ENCODE measurements around the gene WDR1. TPM values are rescaled to one million over a fixed set of nuclear protein-coding genes. Genes with fewer than 3 reads are reported as not detected.

Gene WDR1
- total RNA-seq, 2 donors from 2014 or later, result 437 to 476 TPM

- intact Hi-C loops (cut with DNase I), result no loop called here
- no peaks in the 10 kb centered on the region for H3K27me3 ChIP-seq
- no peaks in the 10 kb centered on the region for H3K4me1 ChIP-seq
- H3K9me3 ChIP-seq, result no peaks in the 10 kb centered on the region
- H3K9ac ChIP-seq (ENCODE audit: low read depth in 2 of 2, low read length in 2 of 2), result no peak overlapping the region
- no peak overlapping the region for H3K4me3 ChIP-seq
- no peak for TF ChIP-seq CTCF (IDR thresholded peaks at IDR 0.05)
- no peaks in the 10 kb centered on the region for H3K36me3 ChIP-seq
- H3K27ac ChIP-seq, result no peak overlapping the region
- no peak for DNase-seq
Measured at GRCh38 chr4:10058371-10058770, 58.2 kb downstream of the WDR1 start.

- Histone ChIP-seq H3K9me3 (no peaks in the 10 kb centered on the region), H3K27me3 (no peaks in the 10 kb centered on the region), H3K9ac (ENCODE audit: low read depth in 2 of 2, low read length in 2 of 2) (no peak overlapping the region), H3K27ac (no peak overlapping the region), H3K4me3 (no peak overlapping the region), H3K36me3 (no peaks in the 10 kb centered on the region), H3K4me1 (no peaks in the 10 kb centered on the region)
- no peak for DNase-seq
- TF ChIP-seq CTCF (IDR thresholded peaks at IDR 0.05), result no peak
- intact Hi-C loops (cut with DNase I), result no loop called here
Measured at GRCh38 chr4:10057023-10057395, 59.6 kb downstream of the WDR1 start.

DNA sequence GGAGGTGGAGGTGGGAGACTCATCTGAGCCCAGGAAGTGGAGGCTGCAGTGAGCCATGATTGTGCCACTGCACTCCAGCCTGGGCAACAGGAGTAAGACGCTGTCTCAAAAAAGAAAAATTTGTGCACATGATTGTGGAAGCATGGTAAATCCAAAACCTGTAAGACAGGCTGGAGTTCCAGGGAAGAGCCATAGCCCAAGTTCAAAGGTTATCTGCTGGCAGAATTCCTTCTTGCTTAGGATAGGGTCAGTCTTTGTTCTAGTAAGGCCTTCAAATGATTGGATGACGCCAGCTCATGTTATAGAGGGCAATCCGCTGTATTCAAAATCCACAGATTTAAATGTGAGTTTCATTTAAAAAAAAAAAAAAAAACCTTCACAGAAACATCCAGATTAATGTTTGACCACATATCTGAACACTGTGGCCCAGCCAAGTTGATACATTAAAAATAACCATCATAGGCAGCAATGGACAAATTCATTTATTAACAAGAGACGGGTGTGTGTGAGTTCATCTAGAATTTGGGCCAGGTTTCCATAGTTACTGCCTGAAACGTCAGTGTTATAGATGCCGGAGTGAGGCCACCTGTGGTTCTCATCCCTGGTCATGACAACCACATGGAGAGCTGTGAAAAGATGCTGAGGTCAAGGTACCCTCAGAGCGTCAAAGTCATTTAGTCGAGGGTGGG lies 60.1 kb downstream of the WDR1 start:
- Histone ChIP-seq H3K27me3 (no peaks in the 10 kb centered on the region), H3K9me3 (no peaks in the 10 kb centered on the region), H3K27ac (no peak overlapping the region), H3K4me1 (no peaks in the 10 kb centered on the region), H3K9ac (ENCODE audit: low read depth in 2 of 2, low read length in 2 of 2) (no peak overlapping the region), H3K4me3 (no peak overlapping the region), H3K36me3 (no peaks in the 10 kb centered on the region)
- no peak for DNase-seq
- no peak for TF ChIP-seq CTCF (IDR thresholded peaks at IDR 0.05)
- intact Hi-C loops (cut with DNase I), result no loop called here

GRCh38 chr4:10055871-10056270 lies 60.7 kb downstream of the WDR1 start:
- Histone ChIP-seq H3K4me1 (no peaks in the 10 kb centered on the region), H3K9ac (ENCODE audit: low read depth in 2 of 2, low read length in 2 of 2) (no peak overlapping the region), H3K27ac (no peak overlapping the region), H3K36me3 (no peaks in the 10 kb centered on the region), H3K27me3 (no peaks in the 10 kb centered on the region), H3K9me3 (no peaks in the 10 kb centered on the region), H3K4me3 (no peak overlapping the region)
- TF ChIP-seq CTCF (IDR thresholded peaks at IDR 0.05), result no peak
- no peak for DNase-seq
- intact Hi-C loops (cut with DNase I), result no loop called here

- no peak overlapping the region for H3K27ac ChIP-seq
- no peak for TF ChIP-seq CTCF (IDR thresholded peaks at IDR 0.05)
- intact Hi-C loops (cut with DNase I), result no loop called here
- DNase-seq, result no peak
- no peaks in the 10 kb centered on the region for H3K27me3 ChIP-seq
- no peaks in the 10 kb centered on the region for H3K9me3 ChIP-seq
- H3K36me3 ChIP-seq, result no peaks in the 10 kb centered on the region
- H3K4me1 ChIP-seq, result no peaks in the 10 kb centered on the region
- no peak overlapping the region for H3K4me3 ChIP-seq
- no peak overlapping the region for H3K9ac ChIP-seq (ENCODE audit: low read depth in 2 of 2, low read length in 2 of 2)
Measured at GRCh38 chr4:10054571-10055041, 62.0 kb downstream of the WDR1 start.

Data from colonic mucosa (tissue), 4 donors.